Activated CD4-positive, alpha-beta T cell treated with anti-CD3 and anti-CD28 coated beads, Interleukin-2, Interleukin-6, amounts not matched to agents 100 ng/mL and 50 ng/mL, durations not matched to agents 16 hours and 8 hours (primary cell): ENCODE data around the gene ATG9B.
A peak's percentile ranks its signal among the peaks of the same experiment; 100 is the strongest.
"Not testable (repeated sequence)": the region's sequence is repeated elsewhere in the genome, so short reads cannot be mapped to it uniquely, and the experiment has no call there.

Source experiments
- DNase-seq: peaks from one replicate; pipeline ENCODE4 v3.0.0-alpha.2; 2020

ATG9B gene

DNA sequence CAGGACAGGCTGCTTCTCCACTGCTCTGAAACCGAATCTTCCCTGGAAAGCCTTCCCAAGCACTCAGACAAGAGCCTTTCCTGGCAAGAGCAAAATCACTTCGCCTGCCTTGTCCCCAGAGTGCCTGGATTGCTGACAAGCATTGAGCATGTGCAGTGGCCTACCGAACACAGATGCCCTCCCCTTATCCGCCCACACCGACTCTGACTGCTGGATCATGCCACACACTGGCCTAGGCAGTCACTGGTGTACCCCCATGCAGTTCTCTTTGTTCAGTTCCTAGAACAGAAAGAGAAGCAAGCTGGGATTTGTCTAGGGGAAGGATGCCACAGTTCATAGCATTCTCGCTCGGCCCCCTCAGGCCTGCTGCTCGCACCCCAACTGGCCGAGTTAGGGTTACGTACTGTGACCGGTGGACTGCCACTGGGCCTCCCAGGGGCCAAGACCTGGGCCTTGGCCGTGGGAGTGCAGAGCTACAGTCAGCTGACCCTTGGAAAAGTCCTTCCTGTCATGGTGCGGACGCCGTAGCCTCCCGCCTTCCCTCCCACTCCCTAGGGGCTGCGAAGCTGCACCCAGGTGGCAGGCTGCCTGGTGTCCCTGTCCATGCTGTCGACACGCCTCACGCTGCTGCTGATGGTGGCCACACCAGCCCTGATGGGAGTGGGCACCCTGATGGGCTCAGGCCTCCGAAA is 10.9 kb upstream of the ATG9B start:
- DNase-seq: no peak

DNA sequence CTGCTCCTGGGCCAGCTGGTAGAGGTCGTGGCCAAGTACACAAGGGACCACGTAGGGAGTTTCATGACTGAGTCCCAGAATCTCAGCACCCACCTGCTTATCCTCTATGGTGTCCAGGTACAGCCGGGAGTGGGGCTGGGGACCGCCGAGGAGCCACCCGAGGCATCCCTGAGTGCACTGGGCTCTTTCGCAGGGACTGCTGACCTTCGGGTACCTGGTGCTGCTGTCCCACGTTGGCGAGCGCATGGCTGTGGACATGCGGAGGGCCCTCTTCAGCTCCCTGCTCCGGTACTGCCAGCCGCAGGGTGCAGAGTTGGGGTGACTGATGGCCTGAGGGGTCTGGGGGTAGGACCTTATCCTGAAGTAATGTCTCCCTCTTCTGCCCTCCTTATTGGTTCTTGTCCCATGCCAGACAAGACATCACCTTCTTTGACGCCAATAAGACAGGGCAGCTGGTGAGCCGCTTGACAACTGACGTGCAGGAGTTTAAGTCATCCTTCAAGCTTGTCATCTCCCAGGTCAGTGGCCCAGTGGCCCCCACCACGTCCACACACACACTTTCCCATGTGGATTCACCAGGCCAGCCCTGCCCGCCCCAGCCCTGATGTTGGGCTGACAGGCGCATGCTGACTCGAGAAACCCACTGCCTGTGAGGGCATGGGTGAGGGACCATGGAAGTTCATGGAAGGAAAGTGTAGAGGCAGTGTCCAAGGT is 10.2 kb upstream of the ATG9B start:
- DNase-seq: no peak

DNA sequence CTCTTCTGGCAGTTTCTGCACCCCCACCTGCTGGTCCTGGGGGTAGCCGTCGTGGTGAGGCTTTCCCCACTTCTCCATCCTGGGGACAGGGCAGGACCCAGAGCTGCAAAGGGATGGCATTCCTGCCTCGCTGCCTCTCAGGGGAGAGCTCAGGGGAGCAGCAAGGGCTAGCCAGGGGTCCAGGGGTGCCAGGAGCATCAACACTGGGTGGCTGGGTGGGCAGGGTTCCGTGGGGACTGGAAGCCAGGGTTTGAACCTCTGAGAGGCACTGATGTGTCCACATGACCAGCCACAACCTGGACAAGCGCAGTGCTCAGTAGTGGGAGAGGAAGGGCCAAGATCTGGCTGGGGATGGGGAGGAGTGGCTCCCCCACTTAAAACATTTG is 9.6 kb upstream of the ATG9B start:
- DNase-seq: no peak

DNA sequence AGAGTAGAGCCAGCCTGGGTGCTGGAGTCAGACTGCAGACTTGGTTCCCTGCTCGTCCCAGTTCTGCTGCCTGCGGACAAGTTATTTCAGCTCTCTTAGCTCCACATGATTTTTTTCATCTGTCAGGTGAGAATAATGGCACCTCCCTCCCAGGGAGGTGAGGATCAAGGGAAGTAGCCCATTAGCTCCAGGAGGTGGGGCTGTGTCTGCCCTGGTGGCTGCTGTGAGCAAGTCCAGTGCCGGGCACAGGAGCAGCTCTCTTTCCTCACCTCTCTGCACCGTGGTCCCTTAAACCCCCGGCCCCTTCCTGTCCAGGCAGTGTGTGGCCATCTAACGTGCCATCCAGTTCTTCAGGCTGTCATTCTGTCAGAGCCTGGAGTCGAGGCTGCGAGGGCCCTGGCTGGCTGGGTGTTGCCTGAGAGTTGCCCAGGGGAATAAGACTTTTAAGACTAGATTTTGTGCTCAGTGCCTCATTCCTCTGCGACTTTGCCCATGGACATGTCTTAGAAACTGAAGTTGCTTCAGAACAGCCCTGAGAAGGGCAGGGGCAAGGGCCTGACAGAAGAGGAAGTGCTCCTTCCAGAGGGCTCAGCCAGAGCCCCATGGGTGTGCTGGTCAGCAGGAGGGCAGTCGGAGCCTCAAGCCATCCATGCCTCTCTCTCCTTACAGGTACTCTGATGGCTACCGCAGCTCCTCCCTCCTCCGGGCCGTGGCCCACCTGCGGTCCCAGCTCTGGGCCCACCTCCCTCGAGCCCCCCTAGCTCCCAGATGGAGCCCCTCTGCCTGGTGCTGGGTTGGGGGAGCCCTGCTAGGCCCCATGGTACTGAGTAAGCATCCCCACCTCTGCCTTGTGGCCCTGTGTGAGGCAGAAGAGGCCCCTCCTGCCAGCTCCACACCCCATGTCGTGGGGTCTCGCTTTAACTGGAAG is 8.9 kb upstream of the ATG9B start:
- DNase-seq: no peak

DNA sequence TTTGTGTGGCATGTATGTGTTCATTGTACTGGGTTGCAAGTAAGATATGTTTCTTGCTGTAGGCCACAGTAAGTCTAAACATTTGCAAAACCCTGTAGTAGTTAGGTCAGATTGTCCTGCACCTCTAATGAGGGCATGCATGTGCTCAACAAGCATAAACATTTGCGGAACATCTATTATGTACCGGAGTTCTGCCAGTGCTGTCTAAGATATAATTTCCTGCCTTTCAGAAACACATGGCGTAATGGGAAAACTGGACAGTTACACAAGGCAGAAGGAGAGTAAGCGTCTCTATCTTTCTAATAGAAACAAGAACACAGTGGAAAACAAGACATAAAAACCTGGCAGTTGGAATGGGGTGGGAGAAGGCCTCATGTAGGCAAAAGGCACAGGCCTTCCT is 6.7 kb upstream of the ATG9B start:
- no peak for DNase-seq

DNA sequence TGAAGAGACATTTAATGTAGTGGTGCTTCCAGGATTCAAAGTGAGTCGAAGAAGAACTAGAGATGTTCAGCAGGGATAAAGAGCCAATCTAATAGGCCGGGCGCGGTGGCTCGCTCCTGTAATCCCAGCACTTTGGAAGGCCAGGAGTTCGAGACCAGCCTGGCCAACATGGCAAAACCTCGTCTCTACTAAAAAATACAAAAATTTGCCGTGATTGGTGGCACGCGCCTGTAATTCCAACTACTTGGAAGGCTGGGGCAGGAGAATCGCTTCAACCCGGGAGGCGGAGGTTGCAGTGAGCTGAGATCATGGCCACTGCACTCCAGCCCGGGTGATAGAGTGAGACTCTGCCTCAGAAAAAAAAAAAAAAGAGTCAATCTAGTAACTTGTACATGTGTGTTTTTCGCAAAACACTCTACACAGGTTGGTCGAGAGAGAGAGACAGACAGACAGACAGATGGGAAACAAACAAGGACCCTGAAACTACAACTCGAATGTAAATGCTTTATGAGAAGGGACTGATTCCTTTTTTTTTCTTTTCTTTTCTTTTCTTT is 4.7 kb upstream of the ATG9B start:
- no peak for DNase-seq

DNA sequence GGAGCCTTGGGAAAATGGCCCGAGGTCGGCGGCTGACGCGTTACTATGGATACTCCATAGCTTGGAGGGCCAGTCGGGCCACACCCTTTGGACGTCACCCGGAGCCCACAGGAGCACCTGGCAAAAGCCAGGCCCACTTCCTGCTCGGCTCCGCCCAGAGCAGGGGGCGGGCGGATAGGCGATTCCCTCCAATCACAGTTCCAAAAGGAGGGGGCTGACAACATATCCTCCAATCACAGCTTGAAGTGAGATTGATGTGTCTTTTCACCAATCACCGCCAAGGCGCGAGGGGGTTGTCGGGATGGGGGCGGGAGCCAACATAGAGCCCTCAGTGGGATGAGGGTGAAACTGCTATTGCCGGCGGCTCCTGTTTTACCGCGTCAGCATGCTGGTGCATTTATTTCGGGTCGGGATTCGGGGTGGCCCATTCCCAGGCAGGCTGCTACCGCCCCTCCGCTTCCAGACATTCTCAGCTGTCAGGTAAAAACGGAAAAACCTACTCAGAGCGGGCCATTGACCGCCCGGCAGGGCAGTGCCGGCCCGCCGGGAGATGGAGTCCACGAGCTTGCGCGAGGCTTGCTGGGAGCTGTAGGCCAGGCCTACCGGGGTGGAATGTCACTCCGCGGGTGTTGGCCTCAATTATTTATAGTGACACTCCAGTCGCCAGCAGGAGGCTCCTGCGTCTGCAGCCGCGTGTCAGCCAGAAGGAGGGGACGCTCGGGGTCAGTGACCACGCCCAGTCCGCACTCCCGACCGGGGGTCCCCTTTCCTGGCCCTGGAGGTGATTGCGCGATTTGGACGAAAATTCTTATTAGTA is 4.0 kb upstream of the ATG9B start, which contains the start of gene ABCB8:
ABCB8 (plus strand) TSS at position 320 of the 817 bp plus-strand sequence; CDS start at position 386, 66 bp downstream.
- DNase-seq: peak; percentile 99

DNA sequence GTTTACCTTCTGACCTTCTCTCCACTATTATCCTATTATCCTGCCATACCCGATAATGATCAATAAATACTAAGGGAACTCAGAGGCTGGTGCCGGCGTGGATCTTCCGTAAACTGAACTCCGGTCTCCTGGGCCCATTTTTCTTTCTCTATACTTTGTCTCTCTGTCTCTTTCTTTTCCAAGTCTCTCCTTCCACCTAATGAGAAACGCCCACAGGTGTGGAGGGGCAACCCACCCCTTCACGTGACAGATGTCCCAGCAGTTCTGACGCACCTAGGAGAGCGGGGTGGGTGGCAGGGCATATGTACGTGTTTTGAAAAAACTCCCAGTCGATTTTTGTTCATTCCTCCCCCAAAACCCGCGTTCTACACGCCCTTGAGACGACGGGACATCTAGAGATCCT is 3.4 kb upstream of the ATG9B start:
- not testable (repeated sequence) for DNase-seq

DNA sequence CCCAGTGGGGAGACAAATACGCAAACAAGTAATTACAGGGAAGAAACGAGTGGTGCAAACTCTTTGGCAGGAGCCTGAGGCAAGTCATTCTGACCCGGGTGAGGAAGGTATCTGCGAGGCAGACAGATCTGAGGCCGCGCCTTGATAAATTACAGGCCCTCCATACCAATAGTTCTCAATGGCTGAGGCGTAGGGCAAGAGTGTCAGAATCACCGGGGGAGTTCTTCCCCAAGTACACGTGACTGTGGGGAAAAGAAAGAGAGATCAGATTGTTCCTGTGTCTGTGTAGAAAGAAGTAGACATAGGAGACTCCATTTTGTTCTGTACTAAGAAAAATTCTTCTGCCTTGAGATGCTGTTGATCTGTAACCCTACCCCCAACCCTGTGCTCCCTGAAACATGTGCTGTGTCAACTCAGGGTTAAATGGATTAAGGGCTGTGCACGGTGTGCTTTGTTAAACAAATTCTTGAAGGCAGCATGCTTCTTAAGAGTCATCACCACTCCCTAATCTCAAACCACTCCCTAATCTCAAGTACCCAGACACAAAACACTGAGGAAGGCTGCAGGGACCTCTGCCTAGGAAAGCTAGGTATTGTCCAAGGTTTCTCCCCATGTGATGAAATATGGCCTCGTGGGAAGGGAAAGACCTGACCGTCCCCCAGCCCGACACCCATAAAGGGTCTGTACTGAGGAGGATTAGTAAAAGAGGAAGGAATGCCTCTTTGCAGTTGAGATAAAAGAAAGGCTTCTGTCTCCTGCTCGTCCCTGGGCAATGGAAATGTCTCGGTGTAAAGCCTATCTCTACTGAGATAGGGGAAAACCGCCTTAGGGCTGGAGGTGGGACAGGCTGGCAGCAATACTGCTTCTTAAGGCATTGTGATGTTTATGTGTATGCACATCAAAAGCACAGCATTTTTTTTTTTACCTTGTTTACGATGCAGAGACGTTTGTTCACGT is 2.8 kb upstream of the ATG9B start:
- not testable (repeated sequence) for DNase-seq

DNA sequence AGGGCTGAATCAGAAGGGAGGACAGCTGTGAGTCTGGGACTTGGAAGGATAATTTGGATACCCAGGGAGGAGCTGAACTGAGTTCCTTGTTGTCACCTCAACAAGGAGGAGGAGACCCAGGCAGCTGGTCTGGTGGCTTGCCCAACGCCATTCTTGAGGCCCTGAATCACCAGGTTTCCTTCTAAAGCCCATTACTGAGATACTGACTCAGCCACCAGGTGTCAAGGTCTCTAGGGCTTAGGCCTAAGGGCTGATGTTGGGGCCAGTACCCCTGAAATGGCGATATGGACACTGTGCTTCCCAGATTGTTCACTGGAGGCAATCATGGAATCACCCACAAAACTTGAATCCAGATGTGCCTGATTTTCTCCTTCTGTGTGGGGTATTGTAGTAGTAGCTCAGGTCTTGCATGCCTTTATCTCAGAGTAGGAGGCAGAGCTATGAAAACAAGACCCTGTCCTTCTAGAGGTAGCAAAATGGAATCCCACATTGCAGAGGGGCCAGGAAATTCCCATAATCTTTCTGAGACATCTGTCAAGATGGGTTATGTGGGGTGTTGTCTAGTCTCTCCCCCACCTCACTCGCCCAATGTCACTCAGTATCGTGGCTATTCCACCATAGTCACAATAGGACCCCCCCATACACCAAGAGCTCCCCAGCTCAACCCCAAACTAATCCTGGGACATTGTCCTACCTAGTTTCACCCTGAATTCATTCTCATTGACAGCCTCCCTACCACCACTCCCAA is 1.8 kb upstream of the ATG9B start:
- DNase-seq: no peak

DNA sequence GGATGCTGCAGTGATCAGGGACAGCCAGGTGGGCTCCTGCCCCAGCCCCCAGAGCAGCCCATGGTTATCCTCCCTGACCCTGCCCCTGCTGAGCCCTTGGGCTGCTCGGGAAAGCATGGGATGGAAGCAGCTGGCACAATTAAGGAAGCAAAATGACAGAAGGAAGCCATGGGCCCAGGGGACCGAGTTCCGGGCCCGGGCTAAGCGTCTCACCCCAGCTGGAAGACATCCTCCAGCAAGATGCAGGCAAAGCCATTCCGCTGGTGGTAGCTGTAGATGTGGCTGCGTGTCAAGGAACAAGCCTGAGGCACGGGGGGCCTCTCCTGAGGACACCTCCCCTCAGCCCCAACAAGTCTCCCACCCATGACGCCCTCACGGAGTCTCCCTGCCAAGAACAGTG is 1.1 kb downstream of the ATG9B start:
- no peak for DNase-seq

DNA sequence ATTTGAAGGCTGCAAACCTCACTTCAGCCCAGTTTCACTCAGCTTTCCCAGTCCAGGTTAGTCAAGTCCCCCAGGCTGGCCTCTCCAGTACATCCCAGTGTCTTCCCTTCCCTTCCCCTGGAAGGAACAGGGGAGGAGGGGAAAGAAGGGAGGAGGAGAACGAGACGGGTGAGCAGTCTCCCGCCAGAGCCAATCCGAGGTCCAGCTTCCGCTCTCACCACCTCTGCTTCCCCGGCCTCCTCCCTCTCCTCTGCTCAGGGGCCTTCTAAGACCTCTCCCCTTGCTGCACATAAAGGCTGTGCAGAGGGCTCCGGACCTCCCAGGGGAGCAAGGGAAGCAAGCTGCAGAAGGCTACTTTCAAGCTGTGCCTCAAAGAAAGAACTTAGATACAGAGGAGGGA is 4.1 kb downstream of the ATG9B start:
- no peak for DNase-seq

DNA sequence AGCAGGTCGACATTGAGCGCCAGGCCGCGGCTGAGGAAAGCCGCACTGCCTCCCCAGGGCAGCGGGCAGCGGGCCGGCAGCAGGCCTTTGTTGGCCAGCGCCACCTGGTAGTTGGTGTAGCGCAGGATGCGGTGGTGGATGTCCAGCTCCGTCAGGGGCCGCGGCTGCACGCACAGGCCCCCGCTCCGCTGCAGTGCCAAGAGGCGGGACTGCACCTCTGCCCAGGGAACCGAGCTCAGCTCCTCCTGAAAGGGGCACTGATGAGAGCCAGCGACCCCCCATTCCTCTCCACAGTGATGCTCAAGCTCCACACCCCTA is 5.2 kb downstream of the ATG9B start:
- DNase-seq: no peak

DNA sequence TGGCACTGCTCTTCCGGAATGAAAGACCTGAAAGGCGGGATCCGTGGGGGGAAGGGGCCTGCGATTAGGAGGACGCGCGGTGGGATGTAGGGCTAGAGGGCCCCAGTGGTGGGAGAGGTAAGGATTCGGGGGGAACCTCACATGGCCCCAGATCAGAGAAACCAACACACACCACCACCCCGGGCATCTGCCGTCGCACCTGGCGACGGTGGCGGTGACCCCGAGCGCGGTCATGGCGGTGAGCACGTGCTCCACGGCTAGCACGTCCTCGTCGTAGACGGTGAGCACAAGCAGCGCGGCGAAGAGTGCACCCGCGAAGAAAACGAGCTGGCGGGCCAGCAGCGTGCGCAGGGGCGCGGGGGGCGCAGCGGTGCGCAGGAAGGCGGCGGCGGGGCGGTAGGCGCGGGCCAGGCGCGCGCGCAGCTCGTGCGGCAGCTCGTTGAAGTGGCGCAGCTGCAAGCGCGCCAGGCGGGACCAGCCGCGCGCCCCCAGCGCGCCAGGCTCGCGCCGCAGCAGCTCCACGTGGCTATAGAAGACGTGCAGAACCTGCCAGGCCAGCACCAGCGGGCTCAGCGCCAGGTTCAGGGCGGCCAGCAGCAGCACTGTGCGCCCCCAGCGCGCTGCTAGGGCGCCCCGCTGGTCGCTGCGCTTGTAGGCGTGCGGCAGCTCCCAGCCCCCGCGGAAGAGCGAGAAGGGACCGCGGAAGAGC is 5.7 kb downstream of the ATG9B start:
- peak; percentile 40 for DNase-seq

DNA sequence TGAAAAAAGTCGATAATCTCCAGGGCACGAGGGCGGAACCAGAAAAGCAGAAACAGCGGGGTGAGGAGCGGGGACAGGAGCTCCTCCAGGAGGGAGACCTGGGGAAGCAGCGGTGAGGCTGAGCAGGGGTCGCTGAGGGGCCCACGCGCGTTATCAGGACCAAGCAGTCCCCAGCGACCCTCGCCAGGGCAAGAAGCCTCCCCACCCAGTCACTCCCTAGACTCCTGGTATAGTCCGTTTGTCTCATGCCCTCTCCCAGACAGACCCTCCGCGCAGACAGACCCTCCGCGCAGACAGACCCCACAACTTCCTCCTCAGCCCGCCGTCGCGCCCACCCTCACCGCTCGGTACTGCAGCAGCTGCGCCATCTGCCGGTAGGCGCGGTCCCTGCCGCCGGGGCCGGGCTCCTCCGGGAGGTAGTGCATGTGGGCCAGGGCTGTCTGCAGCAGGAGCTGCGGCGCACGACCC is 6.3 kb downstream of the ATG9B start:
- peak; percentile 87 for DNase-seq

DNA sequence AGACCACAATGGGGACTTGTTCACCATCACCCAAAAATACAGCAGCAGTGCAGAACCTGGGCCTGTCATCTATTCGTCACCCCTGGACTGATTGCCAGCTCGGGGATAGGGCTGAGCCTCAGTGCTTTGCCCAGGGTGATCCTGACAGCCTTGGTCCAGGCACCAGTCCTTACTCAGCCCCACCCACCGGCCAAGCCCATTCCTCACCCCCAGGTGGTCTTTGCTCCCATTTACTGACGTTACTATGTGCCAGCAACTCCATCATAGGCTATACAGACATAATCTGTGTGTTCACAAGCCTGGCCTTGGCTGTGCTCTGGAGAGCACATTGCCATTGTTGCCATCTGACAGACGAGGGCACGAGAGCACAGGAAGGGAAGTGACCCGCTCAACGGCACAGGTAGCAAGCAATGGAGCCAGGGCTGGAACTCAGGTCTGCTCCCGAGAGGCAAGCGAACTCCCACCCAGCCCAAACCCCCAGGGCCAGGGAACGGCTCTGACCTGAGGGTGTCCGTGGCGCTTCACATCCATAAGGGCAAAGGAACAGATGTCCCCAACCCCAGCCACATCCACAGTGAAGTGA is 6.8 kb downstream of the ATG9B start:
- no peak for DNase-seq

DNA sequence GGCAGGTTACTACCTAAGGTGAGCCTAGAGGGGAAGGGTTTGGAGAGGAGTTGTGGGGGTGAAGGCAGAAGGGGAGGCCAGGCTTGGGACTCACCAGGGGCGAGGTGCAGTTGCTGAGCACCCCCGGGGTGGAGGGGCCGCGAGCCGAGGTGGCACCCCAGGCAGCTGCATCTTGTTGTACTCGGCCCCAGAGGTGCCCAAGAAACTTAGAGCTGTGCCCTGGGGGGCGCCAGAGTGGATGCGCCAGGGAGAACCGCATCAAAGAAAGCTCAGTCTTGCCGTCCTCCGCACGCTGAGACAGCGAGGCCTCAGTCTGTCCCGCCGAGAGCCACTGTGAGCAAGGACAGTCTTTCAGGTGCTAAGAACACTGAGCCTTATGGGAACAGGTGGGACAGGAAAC is 7.4 kb downstream of the ATG9B start:
- DNase-seq: no peak

DNA sequence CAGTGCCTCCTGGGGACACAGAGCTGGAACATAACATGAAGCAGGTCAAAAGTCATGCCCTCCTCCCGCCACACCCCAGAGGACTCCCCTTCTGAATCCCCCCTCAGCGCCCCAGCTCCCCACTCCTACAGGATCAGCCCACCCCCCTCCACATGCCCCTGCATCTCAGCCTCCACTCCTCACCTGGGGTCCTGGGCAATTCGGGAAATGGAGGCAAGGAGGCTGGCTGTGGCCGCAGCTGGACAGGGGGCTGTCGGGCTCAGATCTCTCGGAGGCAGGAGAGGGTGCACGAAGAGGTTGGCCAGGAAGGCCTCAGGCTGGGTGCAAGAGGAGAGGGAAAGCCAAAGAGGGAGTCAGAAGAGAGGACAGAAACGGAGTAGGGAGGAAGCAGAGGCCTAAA is 7.8 kb downstream of the ATG9B start:
- DNase-seq: no peak

DNA sequence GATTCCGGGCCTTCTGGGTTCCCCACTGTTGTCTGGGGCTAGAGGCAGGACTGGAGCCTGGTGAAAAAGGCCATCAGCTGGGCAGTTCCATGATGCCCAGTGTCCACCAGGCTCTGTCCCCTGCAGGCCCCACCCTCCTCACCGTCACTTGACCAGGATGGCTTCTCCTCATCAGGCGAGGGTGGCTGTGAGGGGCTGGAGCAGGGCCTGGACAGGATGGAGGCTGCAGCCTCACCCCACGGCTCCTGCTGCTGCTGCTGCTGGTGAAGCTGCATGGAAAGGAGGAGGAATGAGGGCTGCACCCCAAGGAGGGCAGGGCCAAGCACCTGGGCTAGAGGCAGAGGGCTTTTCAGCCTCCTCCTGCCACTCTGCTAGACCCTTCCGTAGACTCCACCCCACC is 8.3 kb downstream of the ATG9B start:
- DNase-seq: no peak
